ENCODE data around the gene SNAP25.

- TF ChIP-seq CTCF (IDR thresholded peaks at IDR 0.05) (no peak), POLR2A (IDR thresholded peaks at IDR 0.05; ENCODE audit: low read depth) (no peak)
These were observed 79.1 kb downstream of the SNAP25 start for GRCh38 chr20:10297684-10298240.

Data from esophagus muscularis mucosa (tissue), 3 donors.